ENCODE results near the gene DHRS2.
"Not testable (repeated sequence)": the region's sequence is repeated elsewhere in the genome, so short reads cannot be mapped to it uniquely, and the experiment has no call there.

Gene DHRS2

DNA sequence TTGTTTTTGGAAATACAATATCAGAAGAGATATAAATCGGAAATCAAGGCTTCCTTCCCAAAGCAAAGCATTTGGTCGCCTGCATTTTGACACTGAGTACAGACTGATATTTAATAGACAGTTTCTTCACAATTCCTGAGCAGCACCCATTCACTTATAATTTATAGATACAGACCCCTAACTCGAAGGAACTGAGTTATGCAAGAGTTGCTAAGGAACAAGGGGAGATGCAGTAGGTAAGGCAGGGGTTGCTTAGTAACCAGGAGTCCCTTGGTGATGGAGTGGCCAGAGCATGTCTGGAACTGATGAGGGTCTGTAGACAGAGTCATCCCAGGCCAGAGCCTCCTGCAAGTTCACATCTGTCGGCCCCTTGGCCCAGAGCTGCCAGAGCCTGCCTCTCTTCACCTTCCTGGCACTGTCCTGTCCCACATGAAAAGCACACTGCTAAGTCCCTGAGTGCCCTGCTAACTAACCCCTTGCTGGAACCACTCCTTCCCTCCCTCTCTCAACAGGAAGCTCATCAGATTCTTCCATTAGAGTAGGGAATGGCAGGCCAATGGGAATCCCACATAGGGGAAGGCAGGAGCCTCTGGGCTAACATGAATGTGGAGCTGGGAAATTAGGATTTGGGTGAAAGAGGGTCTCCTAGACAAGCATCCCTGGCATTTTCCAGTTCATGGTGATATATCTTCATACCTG lies 3.6 kb upstream of the DHRS2 start:
- DNase-seq (ENCODE audit: low read depth in 2 of 2) = no peak

DNA sequence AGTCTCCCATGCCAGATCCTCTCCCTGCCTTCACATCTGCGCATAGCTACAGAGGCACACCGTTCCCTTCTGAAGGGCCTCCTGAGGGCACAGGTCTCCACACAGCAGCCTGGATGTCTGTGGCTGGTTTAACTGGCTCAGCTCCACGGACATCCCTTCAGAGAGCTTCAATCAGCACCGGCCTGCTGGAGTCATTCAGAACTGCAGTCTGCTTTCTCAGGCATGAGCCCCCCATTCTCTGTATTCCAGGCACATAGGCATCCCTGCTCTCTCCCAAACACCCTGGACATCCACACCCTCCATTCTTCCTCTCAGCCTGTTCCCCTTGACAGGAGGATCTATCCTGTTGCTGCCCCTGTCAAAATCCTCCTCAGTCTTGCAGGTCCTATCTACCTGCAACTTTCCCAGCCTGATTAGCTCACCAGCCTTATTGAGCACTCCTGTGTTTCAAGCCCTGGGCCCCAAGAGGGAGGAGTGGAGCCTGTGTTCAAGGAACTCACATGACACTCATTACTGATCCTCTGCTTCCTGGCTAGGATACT lies 2.9 kb upstream of the DHRS2 start:
- no peak for DNase-seq (ENCODE audit: low read depth in 2 of 2)

DNA sequence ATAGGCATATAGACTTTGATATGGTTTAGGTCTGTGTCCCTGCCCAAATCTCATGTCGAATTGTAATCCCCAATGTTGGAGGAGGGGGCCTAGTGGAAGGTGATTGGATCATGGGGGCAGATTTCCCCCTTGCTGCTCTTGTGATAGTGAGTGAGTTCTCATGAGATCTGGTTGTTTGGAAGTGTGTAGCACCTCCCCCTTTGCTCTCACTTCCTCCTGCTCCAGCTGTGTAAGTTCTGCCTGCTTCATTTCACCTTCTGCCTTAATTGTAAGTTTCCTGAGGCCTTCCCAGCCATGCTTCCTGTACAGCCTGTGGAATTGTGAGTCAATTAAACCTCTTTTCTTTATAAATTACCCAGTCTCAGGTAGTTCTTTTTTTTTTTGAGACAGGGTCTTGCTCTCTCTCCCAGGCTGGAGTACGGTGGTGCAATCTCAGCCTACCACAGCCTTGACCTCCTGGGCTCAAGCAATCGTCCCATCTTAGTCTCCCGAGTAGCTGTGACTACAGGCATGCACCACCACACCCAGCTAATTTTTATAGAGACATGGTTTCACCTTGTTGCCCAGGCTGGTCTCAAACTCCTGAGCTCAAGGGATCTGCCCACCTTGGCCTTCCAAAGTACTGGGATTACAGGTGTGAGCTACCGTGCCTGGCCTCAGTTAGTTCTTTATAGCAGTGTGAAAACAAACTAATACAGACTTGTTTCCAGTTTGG lies 1.3 kb upstream of the DHRS2 start:
- not testable (repeated sequence) for DNase-seq (ENCODE audit: low read depth in 2 of 2)

- DNase-seq (ENCODE audit: low read depth in 2 of 2) = not testable (repeated sequence)
These were observed 1.1 kb downstream of the DHRS2 start for GRCh38 chr14:23637312-23637654.

GRCh38 chr14:23637655-23638413 lies 1.7 kb downstream of the DHRS2 start:
- DNase-seq (ENCODE audit: low read depth in 2 of 2) = not testable (repeated sequence)

DNA sequence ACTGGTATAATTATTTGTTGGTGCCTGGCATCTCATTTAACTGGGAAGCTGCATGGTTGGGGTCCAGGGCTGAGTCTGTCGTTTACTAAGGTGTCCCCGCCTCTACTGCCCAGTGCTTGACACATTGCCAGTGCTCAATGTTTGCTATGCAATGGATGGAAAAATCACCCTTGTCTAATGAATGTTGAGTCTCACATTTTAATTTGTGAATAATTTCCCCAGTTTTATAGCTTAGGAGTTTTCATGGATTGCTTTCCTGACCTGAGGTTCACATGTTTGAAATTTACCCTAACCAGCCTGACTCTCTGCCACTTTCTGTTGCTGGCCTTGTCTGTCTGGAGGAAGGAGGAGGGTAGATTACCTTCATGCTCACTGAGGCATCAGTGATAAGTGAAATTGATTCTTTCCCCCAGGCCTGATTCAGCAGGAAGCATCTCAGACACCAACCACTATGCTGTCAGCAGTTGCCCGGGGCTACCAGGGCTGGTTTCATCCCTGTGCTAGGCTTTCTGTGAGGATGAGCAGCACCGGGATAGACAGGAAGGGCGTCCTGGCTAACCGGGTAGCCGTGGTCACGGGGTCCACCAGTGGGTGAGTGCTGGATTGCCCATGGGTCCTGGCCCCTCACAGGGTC lies 2.4 kb downstream of the DHRS2 start:
- DNase-seq (ENCODE audit: low read depth in 2 of 2) = no peak

DNA sequence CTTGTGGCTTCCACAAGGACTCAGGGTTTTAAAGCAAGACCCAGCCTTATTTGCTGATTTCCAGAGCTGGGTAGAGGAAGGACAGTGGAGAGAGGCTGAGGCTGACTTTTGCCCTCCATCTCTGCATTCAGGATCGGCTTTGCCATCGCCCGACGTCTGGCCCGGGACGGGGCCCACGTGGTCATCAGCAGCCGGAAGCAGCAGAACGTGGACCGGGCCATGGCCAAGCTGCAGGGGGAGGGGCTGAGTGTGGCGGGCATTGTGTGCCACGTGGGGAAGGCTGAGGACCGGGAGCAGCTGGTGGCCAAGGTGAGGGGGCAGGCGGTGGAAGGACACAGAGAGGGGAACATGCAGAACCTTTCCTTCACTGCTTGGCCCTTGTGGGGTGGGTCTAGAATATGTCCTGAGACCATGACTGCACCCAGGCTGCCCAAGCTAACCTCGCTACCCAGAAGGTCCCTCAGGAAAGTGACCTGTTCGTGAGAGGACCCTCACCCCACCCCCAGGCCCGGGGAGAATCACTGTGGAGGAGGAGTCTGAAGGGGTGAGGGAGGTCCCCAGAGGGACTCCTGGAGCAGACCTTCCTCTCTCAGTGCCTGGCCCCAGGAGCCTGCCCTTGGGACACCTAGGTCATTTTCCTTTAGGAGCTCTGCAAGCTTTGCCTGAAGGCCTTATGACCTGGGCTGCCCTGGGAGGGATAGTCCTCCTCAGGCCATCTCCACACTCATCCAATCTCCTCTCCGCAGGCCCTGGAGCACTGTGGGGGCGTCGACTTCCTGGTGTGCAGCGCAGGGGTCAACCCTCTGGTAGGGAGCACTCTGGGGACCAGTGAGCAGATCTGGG lies 3.1 kb downstream of the DHRS2 start:
- no peak for DNase-seq (ENCODE audit: low read depth in 2 of 2)

GRCh38 chr14:23639891-23640523 lies 3.8 kb downstream of the DHRS2 start:
- no peak for DNase-seq (ENCODE audit: low read depth in 2 of 2)

DNA sequence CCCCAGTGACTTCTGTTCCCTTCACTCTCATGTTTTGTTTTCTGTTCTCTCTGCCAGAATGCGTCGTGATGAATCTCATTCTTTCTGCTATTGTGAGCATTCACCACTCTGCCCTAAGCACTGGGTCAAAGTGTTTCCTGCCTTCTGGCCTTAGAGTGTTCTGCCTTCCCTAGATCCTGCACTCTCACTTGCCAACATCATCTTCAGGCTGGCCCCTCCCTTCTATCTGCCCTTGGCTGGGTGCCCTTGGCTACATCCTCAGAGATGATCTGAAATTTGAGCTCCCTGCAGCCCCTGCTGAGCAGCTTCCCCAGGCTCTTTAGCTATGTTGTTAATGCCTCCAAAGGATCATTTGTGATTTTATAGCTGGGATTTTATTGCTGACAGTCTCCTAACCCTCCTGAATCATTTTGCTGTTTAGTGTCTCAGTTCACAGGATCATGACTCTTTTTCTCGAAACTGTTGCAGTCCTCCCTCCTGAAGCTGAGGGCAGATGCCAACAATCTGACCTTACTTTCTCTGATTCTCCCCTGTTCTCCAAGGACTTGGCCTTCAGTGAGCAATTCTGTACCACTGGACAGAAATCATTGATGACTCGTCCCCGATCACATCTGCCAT lies 4.5 kb downstream of the DHRS2 start:
- DNase-seq (ENCODE audit: low read depth in 2 of 2) = no peak

DNA sequence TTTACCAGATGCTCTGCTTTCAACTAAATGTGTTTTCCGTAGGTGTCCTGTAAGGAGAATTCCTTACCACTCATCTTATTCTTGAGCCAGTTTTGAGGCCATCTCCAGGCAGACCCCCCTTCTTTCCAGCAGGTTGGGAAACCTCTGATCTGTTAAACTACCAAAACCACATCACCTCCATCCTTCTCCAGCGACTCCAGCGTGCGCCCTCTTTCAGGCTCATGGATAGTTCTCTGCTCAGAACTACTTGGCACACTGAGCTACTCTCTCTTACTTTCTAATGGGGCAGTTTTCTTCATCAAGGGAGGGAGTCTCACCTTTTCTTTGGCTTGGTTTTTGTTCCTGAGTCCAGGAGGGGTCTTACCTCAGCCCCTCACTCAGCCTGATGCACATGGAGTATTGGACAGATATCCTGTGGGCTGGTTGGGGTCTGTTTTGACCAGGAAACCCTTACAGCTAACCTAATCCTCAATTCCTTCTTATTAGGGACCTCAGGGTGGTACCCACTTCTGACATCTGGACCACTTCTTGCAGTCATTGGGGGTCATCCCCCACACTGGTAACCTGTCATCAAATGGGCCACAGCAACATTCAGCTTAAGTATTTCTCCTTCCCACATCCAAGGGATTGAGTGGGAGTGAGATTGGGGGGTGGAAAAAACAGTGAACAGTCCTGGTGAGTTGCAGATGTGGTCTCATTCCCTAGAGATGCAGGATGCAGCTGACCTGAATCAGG lies 5.2 kb downstream of the DHRS2 start:
- no peak for DNase-seq (ENCODE audit: low read depth in 2 of 2)

DNA sequence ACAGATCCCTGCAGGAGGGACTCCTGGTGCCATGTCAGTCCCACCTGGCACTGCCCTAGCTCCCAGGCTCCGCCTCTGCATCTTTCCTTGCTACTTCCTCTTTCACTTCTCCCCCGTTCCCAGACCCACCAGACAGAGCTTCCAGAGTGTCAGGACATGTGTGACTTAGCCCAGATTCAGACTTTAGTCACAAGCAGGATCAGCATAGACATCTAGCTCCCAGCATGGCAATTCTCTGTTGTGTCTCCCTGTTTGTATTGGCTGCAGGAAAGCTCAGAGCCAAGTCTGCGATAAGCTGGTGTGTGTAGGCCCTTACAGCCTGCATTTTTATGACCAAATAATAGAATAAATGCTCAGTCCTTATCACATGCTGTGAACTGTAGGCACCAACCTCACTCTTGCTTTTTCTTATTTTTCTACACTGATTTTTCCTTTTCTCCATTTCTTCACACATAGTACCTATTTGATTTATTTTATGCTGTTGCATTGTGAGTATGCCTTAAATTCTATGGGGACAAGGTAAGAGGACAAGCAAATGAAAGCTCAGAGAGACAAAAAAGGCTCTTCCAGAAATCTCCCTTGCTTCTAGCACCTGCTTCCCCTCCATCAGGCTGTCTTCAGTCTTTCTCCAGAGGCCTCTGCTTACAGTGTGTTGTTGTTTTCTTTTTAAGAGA lies 5.9 kb downstream of the DHRS2 start:
- DNase-seq (ENCODE audit: low read depth in 2 of 2) = no peak

GRCh38 chr14:23643533-23644194 lies 7.5 kb downstream of the DHRS2 start:
- DNase-seq (ENCODE audit: low read depth in 2 of 2) = no peak

GRCh38 chr14:23644195-23644918 lies 8.2 kb downstream of the DHRS2 start:
- no peak for DNase-seq (ENCODE audit: low read depth in 2 of 2)

- no peak for DNase-seq (ENCODE audit: low read depth in 2 of 2)
These were observed 8.8 kb downstream of the DHRS2 start for GRCh38 chr14:23644919-23645336.

DNA sequence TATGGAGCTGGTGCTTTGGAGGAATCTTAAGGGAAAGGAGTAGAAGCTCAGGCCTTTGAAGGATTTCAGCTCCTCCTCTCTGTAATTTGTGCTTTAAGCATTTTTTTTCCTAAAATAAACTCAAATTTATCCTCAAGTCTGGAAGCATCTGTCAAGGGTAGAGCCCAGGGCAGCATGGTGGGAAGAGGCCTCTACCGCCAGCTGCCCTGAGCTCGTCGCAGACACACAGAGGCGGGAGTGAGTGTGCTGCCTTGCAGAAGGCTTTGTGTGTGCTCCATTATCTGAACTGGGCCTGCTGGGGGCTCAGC lies 9.3 kb downstream of the DHRS2 start:
- DNase-seq (ENCODE audit: low read depth in 2 of 2) = no peak

DNA sequence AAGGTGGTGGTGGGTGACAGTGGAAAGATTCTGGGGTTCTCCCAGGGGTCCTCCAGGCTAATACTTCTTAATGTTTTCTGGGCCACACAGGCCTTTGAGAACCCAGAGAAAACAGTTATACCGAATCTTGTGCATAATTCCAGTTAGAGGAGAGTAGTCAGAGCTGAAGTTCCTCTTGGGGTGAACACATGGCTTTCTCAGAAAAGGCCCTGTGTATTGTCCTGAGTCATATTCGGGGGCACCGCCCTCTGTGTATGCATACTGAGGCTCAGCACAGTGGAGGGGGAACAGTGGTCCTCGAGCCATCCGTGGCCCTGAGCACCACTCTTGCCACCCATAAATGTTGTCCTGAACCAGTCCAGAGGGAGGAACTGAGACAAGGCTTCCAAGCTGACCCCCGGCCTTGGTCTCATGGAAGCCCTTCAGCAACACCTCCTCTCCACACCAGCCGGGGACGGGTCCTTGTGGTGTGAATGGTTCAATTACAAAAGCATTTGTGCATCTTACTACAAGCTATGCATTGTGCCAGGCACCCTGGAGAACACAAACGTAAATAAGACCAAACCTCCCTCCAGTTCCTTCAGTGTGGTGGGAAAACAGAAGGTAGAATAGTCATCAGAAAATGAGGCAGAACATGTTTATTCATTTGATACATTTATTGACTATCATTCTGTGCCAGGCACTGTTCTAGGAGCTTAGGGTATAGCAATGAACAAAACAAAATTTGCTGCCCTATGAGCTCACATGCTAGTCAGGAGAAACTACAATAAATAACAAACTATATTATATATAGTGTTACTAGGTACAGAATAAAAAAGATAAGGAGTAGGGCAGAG lies 9.9 kb downstream of the DHRS2 start:
- no peak for DNase-seq (ENCODE audit: low read depth in 2 of 2)
